HL-60 (cell line): ENCODE results near the gene SDSL.

ENCODE experiments used
- CTCF ChIP-seq: IDR thresholded peaks from one replicate; pipeline ENCODE4 v1.5.1; 2011; ENCODE audit warnings: low read length, control low read depth, inconsistent platforms; ENCODE audit not compliant: insufficient read depth
- GABPA ChIP-seq: IDR thresholded peaks from 2 replicates; pipeline ENCODE4 v1.6.1; 2012; ENCODE audit warnings: low read depth
- POLR2AphosphoS5 ChIP-seq: IDR thresholded peaks from 2 replicates; pipeline ENCODE4 v1.6.1; 2012; ENCODE audit warnings: low read depth
- REST ChIP-seq: IDR thresholded peaks from 2 replicates; pipeline ENCODE4 v1.6.1; 2012; ENCODE audit warnings: low read depth; ENCODE audit not compliant: insufficient replicate concordance

- TF ChIP-seq CTCF (no peak), GABPA (no peak), REST (no peak), POLR2AphosphoS5 (no peak)
These were observed 47.2 kb downstream of the SDSL start for GRCh38 chr12:113469224-113469948.
